NOMO-1 (cell line): ENCODE data around the gene SPATA20.

ENCODE experiments used
- DNase-seq, 2 experiments: peaks; one replicate each; lab custom pipeline; 2025; ENCODE audit not compliant: unreplicated experiment in 2 of 2; lab: John Stamatoyannopoulos, UW

Gene SPATA20

DNA sequence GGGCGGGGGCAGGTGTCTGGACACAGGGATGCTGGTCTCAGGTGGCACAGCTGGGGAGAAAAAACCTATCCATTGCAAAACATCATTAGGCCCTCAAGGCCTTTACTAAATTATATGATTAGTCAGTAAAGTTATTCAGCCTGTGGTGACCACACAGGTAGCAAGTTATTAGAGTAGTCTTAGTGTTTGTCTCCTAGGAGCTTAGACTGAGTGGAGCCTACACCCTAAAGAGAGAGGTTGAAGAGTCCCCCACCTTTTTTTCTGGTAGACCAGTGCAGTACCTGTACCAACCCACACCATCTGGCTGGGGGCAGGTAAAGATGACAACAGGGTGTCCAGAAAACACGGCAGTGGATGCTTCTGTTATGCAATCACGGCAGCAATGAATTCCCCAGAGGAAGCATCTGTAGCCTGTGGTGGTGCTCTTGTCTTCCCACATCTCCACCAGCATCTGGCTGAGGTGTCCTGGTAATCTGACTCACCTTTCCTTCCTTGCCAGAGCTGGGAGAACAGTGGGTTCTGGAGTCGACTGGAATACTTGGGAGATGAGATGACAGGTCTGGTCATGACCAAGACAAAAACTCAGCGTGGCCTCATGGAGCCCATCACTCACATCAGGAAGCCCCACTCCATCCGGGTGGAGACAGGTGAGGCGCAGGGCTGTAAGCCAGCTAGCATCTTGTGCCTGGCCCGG lies 27.7 kb upstream of the SPATA20 start:
- DNase-seq = no peak

DNA sequence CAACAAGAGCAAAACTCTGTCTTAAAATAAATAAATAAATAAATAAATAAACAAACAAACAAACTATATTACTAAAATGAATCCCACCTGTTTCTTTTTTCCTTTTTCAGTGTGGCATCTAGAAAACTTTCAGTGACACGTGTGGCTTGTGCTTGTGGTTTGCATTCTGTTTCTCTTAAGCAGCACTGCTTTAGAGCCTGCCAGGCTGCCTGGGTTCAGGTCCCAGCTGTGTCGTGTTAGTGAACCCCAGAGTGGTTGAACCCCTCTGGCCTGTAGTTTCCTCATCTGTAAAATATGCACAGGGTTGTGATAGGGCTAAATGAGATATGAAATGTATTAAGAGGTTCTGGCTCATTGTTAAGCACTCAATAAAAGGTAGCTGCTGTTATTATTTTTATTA lies 26.5 kb upstream of the SPATA20 start:
- no peak for DNase-seq

DNA sequence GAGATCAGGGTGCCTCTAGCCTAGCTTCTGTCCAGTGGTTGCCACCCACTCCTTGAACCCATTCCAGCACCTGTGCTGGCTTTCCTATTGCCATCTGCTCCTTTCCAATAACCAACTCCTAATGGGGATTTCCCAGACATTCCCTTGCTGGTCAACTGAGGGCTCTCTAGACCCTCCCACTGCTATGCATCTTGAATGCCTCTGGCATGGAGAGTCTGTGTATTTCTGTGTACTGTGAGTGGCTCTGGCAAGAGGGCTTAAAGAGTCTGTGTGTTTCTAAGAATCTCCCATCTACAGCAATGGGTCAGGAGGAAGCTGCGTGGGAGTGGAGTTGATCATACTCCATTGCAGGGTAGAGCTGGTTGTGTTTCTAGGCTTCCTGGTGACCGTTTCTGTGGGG lies 25.5 kb upstream of the SPATA20 start:
- DNase-seq = no peak

DNA sequence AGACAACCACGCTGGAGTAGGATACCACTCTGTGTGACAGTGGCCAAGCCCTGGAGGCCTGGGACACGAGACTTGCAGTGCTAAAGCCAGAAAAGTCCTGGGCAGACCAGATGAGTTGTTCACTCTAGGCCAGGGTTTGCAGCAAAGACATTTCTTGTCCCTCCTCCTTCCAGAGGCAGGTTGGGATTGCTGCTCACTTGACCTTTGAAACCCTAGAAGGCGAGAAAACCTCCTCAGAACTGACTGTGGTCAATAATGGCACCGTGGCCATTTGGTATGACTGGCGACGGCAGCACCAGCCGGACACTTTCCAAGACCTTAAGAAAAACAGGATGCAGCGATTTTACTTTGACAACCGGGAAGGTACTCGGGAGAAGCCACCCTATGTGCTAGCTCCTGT lies 24.2 kb upstream of the SPATA20 start:
- DNase-seq = no peak

DNA sequence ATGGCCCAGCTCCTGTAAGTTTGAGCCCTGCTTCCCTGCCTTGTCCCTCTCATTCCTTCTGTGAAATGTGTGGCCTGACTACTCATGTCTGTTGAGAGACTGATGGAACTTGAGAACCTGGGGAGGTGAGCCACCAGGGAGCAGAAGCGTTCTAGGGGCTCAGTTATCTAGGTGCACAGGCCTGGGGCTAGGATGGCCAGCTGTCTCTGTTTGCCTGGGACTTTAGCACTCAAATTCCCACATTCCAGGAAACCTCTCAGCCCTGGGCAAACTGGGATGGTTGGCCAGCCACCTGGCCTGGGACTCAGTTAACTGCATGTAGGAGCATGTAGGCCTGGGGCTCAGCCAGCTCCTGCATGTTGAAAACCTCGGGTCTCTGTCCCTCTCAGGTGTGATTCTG lies 23.8 kb upstream of the SPATA20 start:
- DNase-seq = no peak

DNA sequence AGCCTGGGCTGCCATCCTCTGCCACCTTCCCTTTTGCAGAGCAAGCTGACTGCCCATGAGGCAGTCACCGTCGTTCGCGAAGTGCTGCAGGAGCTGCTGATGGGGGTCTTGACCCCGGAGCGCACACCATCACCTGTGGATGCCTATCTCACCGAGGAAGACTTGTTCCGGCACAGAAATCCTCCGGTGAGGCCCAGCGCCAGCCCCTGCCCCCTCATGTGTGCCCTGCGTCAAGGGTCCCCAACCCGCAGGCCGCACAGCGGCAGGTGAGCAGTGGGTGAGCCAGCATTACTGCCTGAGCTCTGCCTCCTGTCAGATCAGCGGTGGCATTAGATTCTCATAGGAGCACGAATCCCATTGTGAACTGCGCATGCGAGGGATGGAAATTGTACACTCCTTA lies 22.1 kb upstream of the SPATA20 start:
- no peak for DNase-seq

DNA sequence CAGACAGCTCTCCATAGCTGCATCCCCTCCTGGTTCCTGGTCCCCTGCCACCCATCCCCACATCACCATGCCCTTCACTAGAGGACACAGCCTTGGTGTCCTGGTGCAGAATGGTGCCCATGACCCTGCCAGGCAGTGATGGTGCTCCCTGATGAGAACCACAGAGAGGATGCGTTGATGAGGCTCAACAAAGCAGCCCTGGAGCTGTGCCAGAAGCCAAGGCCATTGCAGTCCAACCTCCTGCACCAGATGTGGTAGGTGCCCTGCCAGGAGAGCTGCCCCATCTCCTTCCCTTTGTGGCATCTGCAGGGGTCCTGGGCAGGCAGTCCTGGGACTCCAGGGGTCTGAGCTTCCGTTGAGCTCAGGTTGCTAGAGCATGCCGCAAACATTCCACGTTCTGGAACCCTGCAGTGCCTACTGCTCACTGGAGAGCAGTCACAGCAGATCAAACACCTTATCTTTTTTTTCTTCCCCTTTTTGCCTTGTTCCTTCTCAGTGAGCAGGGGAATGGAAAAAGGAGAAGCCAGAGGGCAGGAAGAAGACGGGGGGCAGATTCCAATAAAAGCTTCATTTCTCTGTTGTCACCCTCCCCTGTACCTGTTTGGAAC lies 19.7 kb upstream of the SPATA20 start:
- DNase-seq = peak; percentile 12 to 18

DNA sequence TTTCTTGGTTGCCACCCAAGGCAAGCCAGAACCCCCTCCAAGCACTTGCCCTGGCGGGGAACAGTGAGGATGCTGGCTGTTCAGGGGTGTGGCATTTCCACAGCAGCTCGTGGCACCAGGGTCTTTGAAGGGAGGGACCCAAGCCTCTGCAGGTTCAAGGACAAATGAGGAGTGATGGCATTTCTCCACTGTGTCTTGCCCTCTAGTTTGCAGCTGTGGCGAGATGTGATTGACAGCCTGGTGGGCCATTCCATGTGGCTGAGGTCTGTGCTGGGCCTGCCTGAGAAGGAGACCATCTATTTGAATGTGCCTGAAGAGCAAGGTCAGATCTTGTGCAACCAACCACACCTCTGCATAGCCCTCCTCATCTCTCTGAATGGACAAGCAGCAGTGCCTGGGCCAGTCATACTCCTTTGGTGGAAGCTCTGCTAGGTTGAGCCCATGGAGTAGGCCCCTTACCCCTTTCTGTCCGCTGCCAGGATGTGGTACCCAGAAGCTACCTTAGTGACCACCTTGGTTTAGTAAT lies 19.0 kb upstream of the SPATA20 start:
- no peak for DNase-seq

DNA sequence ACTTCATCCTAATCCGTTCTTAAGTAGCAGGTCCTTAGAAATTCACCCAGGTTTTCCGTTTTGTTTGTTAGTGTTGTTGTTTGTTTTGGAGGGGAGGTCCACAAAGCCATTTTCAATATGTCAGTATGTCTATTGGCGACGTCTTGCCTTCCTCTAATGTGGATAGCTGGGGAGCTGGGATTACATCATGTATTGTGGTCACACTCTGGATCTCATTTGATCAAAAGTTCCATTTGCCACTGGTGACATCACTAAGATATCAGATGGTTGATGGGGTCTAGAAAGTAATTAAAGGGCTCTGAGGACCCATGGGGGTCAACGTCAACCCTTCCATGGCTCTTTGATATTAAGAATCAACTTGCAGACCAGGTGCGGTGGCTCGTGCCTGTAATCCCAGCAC lies 17.1 kb upstream of the SPATA20 start:
- DNase-seq = no peak

DNA sequence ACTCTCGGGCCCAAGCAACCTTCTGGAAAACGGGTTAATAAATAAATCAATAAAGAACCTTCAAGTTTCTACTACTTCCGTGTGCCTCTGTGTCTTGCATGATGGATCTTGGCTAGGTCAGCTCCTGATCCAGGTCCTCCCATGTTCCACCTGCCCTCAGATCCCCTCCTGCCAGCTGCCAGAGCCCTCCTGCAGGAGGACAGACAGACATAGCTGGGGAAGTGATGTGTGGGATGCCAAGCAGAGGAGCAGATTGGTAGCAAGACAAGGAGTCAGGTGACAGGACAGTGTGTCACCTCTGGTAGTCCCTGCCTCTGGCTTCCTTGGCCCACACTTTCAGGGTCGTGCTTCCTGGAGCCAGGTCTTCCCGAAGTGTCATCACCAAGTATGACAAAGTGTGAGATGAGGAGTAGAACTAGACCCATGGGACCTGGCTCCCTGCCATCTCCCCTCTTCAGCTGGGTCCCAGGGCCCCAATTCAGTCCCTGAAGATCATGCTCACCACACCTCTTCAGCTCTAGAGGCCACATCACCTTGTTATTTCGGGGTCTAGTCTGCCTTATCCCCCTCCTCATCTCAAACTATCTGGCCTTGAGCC lies 15.4 kb upstream of the SPATA20 start:
- DNase-seq = no peak

DNA sequence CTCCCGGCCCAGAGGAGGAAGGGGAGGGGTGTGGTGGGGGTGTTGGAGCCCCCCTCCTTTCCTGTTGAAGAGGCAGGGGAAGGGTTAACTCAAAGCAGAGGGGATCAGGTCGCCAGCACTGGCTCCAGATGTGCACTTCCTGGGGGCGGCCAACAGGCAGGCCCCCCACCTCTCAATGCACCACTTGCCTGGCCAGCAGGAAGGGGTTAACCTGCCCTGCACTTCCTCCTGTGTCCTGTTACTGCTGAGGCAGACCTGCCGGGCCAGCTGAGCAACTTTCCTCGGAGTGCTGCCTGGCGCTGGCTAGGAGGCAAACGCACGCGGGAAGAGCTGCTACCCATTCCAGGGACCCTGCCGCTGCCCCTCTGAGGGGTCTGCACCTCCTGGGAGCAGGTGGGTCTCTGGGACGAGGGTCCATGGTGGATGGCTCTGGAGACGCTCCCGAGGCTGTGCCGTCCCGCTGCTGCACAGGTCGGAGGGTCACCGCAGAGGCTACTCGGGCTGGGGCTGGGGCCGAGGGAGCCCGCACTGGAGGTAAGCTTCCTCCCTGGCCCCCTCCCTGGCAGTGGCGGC lies 14.4 kb upstream of the SPATA20 start, which contains the start of gene EPN3:
TSS of gene EPN3 (plus strand) at position 284 of the 573 bp plus-strand sequence. CDS start 3,822 bp downstream, outside the sequence.
- DNase-seq = no peak

DNA sequence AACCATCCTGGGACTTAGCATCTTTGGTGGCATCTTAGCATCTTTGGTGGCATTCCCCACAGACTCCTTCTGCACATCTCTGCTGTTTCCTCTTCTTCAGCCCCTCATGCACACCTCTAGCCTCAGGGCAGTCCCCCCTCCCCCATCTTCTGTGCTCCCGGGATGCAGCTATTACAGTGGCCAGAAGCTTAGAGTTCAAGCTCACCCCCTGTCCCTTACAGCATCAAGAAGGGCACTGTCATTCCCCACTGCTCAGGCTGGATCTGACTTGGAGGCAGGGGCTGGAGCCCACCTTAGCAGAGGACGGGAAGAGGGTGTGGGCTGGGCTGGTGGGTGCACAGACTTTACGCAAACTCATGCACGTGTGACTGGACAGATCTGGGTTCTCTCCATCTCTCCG lies 13.8 kb upstream of the SPATA20 start:
- no peak for DNase-seq

DNA sequence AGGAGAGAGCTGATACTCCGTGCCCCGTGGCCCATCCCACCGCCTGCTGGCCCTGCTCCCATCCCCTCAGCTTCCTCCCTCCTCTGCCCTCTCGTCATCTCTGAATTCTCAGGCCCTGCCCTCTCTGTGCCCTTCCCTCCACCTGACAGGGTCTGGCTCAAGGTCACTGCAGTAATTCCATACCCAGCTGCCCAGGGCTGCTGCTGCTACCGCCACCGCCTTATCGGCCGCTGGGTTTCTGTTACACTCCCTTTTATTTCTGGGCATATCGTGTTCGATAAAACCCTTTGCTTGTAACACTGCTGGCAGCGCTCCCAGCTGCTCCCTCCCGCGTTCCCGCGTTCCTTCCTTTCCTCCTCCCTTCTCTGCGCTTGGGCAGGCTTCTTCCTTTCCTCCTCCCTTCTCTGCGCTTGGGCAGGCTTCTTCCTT lies 13.2 kb upstream of the SPATA20 start:
- no peak for DNase-seq

DNA sequence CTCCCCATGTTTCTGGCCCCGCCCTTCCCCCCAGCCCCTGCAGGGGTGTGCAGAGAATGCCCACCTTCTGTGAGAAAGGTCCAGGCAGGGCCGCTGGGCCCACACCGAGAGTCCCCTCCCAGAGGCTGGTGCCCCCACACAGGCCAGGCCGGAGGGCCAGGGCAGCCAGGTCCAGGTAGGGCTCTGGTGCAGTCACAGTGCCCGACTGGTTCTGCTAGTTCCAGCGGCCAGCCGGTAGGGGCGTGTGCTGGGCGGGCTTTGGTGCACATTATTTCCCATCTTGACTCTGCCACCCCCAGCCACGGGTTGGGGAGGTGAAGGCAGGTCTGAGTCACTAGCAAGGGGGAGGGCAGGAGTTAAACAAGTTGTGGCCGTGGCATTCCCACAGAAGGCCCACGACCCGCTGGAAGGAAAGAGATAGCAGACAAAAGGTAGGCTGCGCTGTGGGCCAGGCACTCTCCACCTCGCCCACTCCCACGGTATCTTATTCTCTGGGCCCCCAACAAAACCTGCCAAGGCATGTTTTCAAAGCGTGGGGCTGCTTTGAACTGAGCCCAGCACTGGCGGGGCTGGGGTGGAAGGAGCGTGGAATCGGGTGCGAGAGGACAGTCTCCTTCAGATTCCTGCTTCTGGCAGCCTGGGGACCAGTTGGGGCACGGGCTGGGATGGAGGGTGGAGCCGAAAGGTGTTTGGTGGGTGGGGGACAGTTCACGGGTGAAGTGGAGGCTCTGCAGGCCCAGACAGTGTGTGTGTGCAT lies 12.6 kb upstream of the SPATA20 start:
- no peak for DNase-seq

DNA sequence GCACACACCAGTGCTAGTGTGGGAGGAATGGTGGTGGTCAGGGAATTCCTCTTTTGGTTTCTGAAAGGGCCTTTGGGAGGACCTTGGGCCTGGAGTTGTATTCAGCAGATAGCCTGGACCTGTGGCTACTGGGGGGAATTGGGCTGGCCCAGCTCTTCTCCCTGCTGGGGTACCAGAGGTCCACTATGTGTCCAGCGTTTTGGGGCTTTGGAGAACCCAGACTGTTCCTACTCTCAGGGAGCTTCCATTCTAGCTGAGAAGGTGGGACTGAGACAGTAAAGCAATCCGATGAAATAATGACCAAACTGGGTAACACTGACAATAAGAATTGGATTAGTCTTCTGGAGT lies 12.0 kb upstream of the SPATA20 start:
- no peak for DNase-seq

DNA sequence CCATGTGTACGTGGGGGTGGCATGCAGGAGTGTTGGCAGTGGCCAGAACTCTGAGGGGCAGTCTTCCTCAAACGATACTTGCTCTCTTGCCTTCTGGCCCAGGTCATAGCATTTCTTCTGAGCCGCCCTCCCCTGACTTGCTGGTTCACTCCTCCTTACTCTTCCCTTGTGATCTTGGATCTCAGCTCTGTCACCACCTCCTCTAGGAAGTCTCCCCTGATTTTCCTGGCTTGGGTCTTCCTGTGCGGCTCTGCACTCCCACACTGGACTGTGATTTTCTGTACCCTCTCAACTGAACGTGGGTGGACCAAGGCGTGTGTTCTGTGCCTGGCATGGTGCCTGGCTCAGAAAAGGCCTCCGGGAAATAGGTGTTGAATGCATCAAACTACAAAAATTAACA lies 11.6 kb upstream of the SPATA20 start:
- no peak for DNase-seq

DNA sequence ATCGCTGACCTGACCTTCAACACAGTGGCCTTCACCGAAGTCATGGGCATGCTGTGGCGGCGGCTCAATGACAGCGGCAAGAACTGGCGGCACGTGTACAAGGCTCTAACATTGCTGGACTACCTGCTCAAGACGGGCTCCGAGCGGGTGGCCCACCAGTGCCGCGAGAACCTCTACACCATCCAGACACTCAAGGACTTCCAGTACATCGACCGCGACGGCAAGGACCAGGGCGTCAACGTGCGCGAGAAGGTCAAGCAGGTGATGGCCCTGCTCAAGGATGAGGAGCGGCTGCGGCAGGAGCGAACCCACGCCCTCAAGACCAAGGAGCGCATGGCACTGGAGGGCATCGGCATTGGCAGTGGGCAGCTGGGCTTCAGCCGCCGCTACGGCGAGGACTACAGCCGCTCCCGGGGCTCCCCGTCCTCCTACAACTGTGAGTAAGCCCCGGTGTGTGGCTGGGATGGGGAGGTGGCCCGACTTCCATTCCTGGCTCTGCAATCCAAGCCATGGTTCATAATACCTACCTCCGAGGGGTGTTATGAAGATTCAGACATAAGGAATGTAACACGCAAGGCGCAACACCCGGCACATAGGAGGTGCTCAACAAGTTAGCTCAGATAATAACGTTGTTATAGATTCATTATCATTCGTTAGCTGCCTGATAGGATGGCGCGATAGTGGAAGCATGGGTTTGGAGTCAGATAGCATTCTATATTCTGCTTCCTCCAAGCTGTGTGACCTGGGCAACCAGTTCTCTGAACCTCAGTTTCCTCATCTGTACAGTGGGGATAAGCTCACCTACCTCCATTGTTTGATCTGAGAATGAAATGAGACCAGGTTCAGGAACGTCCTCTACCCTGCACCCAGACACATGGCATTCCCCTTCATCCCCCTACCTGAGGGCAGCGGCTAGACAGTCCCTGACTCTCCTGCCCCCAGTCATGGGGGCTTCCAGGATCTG lies 10.0 kb upstream of the SPATA20 start:
- DNase-seq = peak in 1 of 2 experiments; percentile 13

DNA sequence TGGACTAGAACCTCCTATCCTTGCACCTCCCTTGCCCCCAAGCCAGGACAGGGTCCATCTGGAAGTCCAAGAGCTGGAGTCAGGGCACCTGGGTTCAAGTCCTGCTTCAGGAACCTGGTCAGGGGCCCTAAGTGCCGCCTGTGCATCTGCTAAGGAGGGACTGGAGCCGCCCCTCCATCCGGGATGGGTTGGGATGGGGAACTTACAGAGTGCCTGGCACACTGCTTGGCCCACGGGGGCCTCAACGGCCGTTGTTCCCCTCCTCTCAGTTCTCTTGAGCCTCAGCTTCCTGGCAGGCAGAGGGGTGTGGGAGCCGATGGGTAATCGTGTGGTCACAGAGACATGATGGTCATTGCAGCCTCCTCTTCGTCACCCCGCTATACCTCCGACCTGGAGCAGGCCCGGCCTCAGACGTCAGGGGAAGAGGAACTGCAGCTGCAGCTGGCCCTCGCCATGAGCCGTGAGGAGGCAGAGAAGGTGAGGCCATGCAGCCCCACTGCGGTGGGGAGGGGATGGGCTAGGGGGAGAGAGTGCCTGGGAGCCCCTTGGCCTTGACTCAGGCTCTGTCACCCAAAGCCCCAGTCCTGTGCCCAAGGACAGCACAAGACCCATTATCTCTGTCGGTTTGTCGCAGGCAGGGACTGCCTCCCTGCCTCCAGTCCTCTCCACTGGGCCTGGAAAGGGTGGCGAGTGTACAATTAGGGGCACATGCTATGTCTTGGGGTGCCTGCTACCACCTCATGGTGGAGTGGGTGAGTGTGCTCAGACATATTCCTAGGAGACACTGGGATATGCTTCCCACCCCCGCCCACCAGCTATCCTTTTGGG lies 9.0 kb upstream of the SPATA20 start:
- no peak for DNase-seq
